PC-9 (cell line): ENCODE data around the gene RPA3. TPM values are rescaled to one million over a fixed set of nuclear protein-coding genes. Genes with fewer than 3 reads are reported as not detected.

ENCODE experiments used
- BruUV-seq: library from RNA; stranded (reverse); fragments of 400-500 nt; replicated peaks from 2 replicates; lab custom pipeline; 2021; lab: Mats Ljungman, UMichigan
- CTCF ChIA-PET: fragments of 300-600 bp; sonication (Branson Sonifier 250); formaldehyde crosslinking; loops from one replicate; lab custom pipeline; 2022; ENCODE audit warnings: antibody characterized with exemption; lab: Charles Lee
- POLR2A ChIA-PET: fragments of 300-600 bp; sonication (Branson Sonifier 250); formaldehyde crosslinking; loops from one replicate; lab custom pipeline; 2022; ENCODE audit warnings: antibody characterized with exemption; ENCODE audit not compliant: unreplicated experiment; lab: Charles Lee
- DNase-seq, 2 experiments: peaks; one replicate each; pipeline versions ENCODE4 v3.0.0 to v3.0.0-alpha.2; 2015 to 2022; ENCODE audit warnings: mixed read lengths in 1 of 2
- H2AFZ ChIP-seq: fragments of 200-600 bp; sonication (generic); 2 replicates; pipeline ENCODE4 v1.8.1; 2017; ENCODE audit warnings: antibody characterized with exemption
- H3F3A ChIP-seq: fragments of 200-600 bp; sonication (generic); 2 replicates; pipeline ENCODE4 v1.8.1; 2017; ENCODE audit warnings: antibody characterized with exemption, mild to moderate bottlenecking, low read depth; ENCODE audit not compliant: insufficient read depth
- H3K27ac ChIP-seq: fragments of 200-600 bp; sonication (generic); 2 replicates; pipeline ENCODE4 v1.6.1; 2016; ENCODE audit warnings: mixed run types
- H3K27me3 ChIP-seq: fragments of 200-600 bp; sonication (generic); 2 replicates; pipeline ENCODE4 v1.6.1; 2016; ENCODE audit warnings: low read depth, mixed run types; ENCODE audit not compliant: insufficient read depth
- H3K36me3 ChIP-seq: fragments of 200-600 bp; sonication (generic); 2 replicates; pipeline ENCODE4 v1.6.1; 2016; ENCODE audit warnings: low read depth, mixed run types
- H3K4me1 ChIP-seq: fragments of 200-600 bp; sonication (generic); replicated peaks from 2 replicates; pipeline ENCODE4 v1.6.1; 2016; ENCODE audit warnings: mixed run types; ENCODE audit not compliant: insufficient read depth
- H3K4me2 ChIP-seq: fragments of 200-600 bp; sonication (generic); 2 replicates; pipeline ENCODE4 v1.6.1; 2017; ENCODE audit warnings: mixed run types
- H3K4me3 ChIP-seq: fragments of 200-600 bp; sonication (generic); 2 replicates; pipeline ENCODE4 v1.6.1; 2016; ENCODE audit warnings: mixed run types
- H3K79me2 ChIP-seq: fragments of 200-600 bp; sonication (generic); 2 replicates; pipeline ENCODE4 v1.6.1; 2017; ENCODE audit warnings: low read depth, mixed run types
- H3K9me2 ChIP-seq: fragments of 200-600 bp; sonication (generic); 2 replicates; pipeline ENCODE4 v1.8.1; 2017; ENCODE audit warnings: mild to moderate bottlenecking; ENCODE audit not compliant: insufficient read depth
- H3K9me3 ChIP-seq: fragments of 200-600 bp; sonication (generic); 2 replicates; pipeline ENCODE4 v1.8.1; 2016; ENCODE audit warnings: low read depth; ENCODE audit not compliant: insufficient read depth
- H4K20me1 ChIP-seq: fragments of 200-600 bp; sonication (generic); 2 replicates; pipeline ENCODE4 v1.8.1; 2017; ENCODE audit not compliant: insufficient read depth
- EZH2 ChIP-seq: fragments of 200-600 bp; sonication (generic); IDR thresholded peaks from 2 replicates; pipeline ENCODE4 v1.8.0; 2017; ENCODE audit warnings: antibody characterized with exemption, low read depth
- intact Hi-C: fragments of 100-400 bp; cut with micrococcal nuclease; formaldehyde crosslinking; loops from one replicate; pipeline ENCODE4 v1.10.0; 2022; ENCODE audit not compliant: unreplicated experiment
- total RNA-seq: library from RNA; stranded (reverse); gene quantifications from 2 replicates; pipeline ENCODE4 v1.2.3, GENCODE V29; 2021
- TF ChIP-seq, protein P1 (sequence below): fragments of 200-600 bp; sonication (generic); conservative IDR thresholded peaks from 2 replicates; pipeline ENCODE4 v1.6.1; 2017; ENCODE audit warnings: mixed run types, antibody characterized with exemption, mild to moderate bottlenecking, moderate library complexity

RPA3 gene
- total RNA-seq, 1 experiment from 2014 or later = 166 TPM

DNA sequence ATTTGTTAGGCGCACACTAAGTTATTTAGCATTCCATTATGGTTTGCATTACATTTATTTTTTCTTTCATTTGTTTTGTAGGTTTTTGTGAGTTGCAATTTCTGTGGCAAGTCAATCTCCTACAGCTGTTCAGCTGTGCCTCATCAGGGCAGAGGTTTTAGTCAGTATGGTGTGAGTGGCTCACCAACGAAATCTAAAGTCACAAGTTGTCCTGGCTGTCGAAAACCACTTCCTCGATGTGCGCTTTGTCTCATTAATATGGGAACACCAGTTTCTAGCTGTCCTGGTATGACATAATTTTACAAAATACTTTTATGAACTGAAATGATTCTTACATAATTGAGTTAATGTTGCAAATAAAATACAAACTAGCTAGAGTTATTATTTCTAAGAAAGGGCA, 122.2 kb downstream of the RPA3 start:
- intact Hi-C loops = no loop called here
- CTCF ChIA-PET = interaction anchor here (0.6 to 2.1 kb wide), 3 partner anchors 10 to 700 kb away, joined by 3 to 7 read pairs (median 3); no protein-coding TSS in a partner anchor
- H3K36me3 ChIP-seq = peaks cover 48% of the 10 kb centered on the region

DNA sequence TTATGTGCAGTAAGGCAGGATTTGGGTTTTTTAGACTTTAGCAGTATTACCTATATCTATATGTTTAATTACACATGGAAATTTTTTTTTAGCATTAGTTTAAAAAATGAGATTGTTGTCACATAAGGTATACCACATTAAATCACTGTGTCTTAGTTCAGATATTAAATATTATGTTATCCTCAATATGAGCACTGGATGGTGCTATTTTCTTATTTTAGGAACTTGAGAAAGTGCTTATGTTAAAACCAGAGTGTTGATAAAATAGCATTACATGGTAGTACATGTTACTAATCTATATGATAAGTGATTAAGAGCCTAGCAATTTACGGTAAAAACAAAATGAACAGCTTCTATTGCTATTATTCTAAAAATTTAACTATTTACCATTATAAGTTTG, 123.0 kb downstream of the RPA3 start:
- no peaks in the 10 kb centered on the region for H3K27me3 ChIP-seq
- no peaks in the 10 kb centered on the region for H4K20me1 ChIP-seq
- peaks cover 6% of the 10 kb centered on the region for H3F3A ChIP-seq
- no TSS peak for BruUV-seq
- ChIA-PET CTCF (interaction anchor here (2.1 kb wide), 1 partner anchor 700 kb away, joined by 7 read pairs; no protein-coding TSS in a partner anchor), POLR2A (interaction anchor here (0.7 kb wide), 1 partner anchor 316 kb away, joined by 7 read pairs; no protein-coding TSS in a partner anchor)
- no peaks in the 10 kb centered on the region for H3K4me1 ChIP-seq
- H3K9me2 ChIP-seq = no peaks in the 10 kb centered on the region
- peaks cover 46% of the 10 kb centered on the region for H3K36me3 ChIP-seq
- H3K4me2 ChIP-seq = no peak overlapping the region
- H2AFZ ChIP-seq = no peak overlapping the region
- intact Hi-C loops = no loop called here
- TF ChIP-seq EZH2 = no peak
- TF ChIP-seq, protein P1, sequence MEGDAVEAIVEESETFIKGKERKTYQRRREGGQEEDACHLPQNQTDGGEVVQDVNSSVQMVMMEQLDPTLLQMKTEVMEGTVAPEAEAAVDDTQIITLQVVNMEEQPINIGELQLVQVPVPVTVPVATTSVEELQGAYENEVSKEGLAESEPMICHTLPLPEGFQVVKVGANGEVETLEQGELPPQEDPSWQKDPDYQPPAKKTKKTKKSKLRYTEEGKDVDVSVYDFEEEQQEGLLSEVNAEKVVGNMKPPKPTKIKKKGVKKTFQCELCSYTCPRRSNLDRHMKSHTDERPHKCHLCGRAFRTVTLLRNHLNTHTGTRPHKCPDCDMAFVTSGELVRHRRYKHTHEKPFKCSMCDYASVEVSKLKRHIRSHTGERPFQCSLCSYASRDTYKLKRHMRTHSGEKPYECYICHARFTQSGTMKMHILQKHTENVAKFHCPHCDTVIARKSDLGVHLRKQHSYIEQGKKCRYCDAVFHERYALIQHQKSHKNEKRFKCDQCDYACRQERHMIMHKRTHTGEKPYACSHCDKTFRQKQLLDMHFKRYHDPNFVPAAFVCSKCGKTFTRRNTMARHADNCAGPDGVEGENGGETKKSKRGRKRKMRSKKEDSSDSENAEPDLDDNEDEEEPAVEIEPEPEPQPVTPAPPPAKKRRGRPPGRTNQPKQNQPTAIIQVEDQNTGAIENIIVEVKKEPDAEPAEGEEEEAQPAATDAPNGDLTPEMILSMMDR = peak; percentile 77
- H3K9me3 ChIP-seq = peaks cover 17% of the 10 kb centered on the region
- H3K27ac ChIP-seq = no peak overlapping the region
- no peak overlapping the region for H3K4me3 ChIP-seq
- H3K79me2 ChIP-seq = no peaks in the 10 kb centered on the region
- DNase-seq = no peak

More for the DNA sequence above, 122.2 kb downstream of the RPA3 start:
- Histone ChIP-seq H3K27ac (no peak overlapping the region), H3F3A (no peaks in the 10 kb centered on the region; the same call in none of the 2 replicates), H3K9me2 (no peaks in the 10 kb centered on the region), H4K20me1 (no peaks in the 10 kb centered on the region), H3K9me3 (peaks cover 17% of the 10 kb centered on the region), H3K79me2 (no peaks in the 10 kb centered on the region), H3K4me2 (no peak overlapping the region), H3K4me3 (no peak overlapping the region), H2AFZ (no peak overlapping the region), H3K4me1 (no peaks in the 10 kb centered on the region), H3K27me3 (no peaks in the 10 kb centered on the region)
- POLR2A ChIA-PET = no interaction called here
- DNase-seq = no peak
- TF ChIP-seq, protein P1 = no peak
- TF ChIP-seq EZH2 = no peak
- BruUV-seq = no TSS peak

Other genes with a start within 250 kb of the RPA3 start
- gene COL28A1, start 182.7 kb downstream of the RPA3 start, total RNA-seq = 0.83 and 2.2 TPM in 2 replicates
- 35.8 and 42.0 TPM in 2 replicates for gene MIOS, start 151.7 kb downstream of the RPA3 start, total RNA-seq
- 15.5 and 20.5 TPM in 2 replicates for gene UMAD1, start 77.9 kb downstream of the RPA3 start, total RNA-seq